CD4-positive, alpha-beta T cell treated with Interleukin-4 for 4 hours (primary cell): ENCODE data around the gene PPIC.

Source experiments
- DNase-seq: peaks from one replicate; pipeline ENCODE4 v3.0.0-alpha.2; 2020

The PPIC gene

GRCh38 chr5:123036391-123037103, at the start of gene PPIC:
PPIC (minus strand) TSS chr5:123036725; CDS start chr5:123036625, 100 bp downstream.
- DNase-seq = no peak

GRCh38 chr5:123085638-123086286, 49.2 kb upstream of the PPIC start:
- DNase-seq = no peak

- no peak for DNase-seq
These were observed 48.4 kb upstream of the PPIC start for GRCh38 chr5:123084730-123085605.

GRCh38 chr5:123083298-123083697, 46.8 kb upstream of the PPIC start:
- no peak for DNase-seq

- no peak for DNase-seq
These were observed 43.7 kb upstream of the PPIC start for GRCh38 chr5:123080215-123080614.

GRCh38 chr5:123075521-123076163, 39.1 kb upstream of the PPIC start:
- DNase-seq = no peak

GRCh38 chr5:123068368-123068938, 31.9 kb upstream of the PPIC start:
- DNase-seq = no peak

GRCh38 chr5:123066016-123066415, 29.5 kb upstream of the PPIC start:
- DNase-seq = no peak

GRCh38 chr5:123059455-123059854, 22.9 kb upstream of the PPIC start:
- no peak for DNase-seq

GRCh38 chr5:123051206-123051605, 14.7 kb upstream of the PPIC start:
- no peak for DNase-seq

- no peak for DNase-seq
These were observed 11.2 kb upstream of the PPIC start for GRCh38 chr5:123047706-123048105.

GRCh38 chr5:123046222-123046621, 9.7 kb upstream of the PPIC start:
- no peak for DNase-seq

- DNase-seq = no peak
These were observed 8.5 kb upstream of the PPIC start for GRCh38 chr5:123044926-123045617.

GRCh38 chr5:123039673-123040072, 3.1 kb upstream of the PPIC start:
- DNase-seq = no peak

GRCh38 chr5:123037104-123037418, 536 bp upstream of the PPIC start:
- no peak for DNase-seq

GRCh38 chr5:123035918-123036390, 571 bp downstream of the PPIC start:
- DNase-seq = no peak

- DNase-seq = no peak
These were observed 1.1 kb downstream of the PPIC start for GRCh38 chr5:123035360-123035917.

- DNase-seq = no peak
These were observed 3.3 kb downstream of the PPIC start for GRCh38 chr5:123033157-123033671.

GRCh38 chr5:123028222-123028621, 8.3 kb downstream of the PPIC start:
- no peak for DNase-seq

- DNase-seq = no peak
These were observed 21.8 kb downstream of the PPIC start for GRCh38 chr5:123014689-123015088.

- no peak for DNase-seq
These were observed 24.2 kb downstream of the PPIC start for GRCh38 chr5:123012321-123012720.

GRCh38 chr5:123007754-123008153, 28.8 kb downstream of the PPIC start:
- no peak for DNase-seq
